Measurements from ENCODE around the gene WSCD1. TPM values are rescaled to one million over a fixed set of nuclear protein-coding genes. Genes with fewer than 3 reads are reported as not detected.
A peak's percentile ranks its signal among the peaks of the same experiment; 100 is the strongest.

WSCD1 gene
- total and polyA plus RNA-seq, 2 donors (not counting 3 experiments of a cell fraction or from before 2014, with no cell fraction given), result 21.5 to 49.4 TPM

DNA sequence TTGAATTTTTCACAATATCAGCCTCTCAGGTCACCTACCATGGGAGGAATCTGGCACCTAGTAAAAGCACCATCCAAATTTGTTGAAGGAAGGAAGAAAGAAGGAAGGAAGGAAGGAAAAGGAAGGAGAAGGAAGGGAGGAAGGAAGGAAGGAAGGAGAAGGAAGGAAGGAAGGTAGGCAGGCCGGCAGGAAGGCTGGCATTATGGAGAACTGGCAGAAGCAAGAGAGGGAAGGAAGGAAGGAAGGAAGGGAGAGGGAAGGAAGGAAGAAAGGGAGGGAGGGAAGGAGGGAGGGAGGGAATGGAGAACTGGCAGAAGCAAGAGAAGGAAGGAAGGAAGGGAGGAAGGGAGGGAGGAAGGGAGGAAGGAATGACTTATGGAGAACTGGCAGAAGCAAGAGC, 24.3 kb downstream of the WSCD1 start:
- no peak for TF ChIP-seq MYC (IDR thresholded peaks at IDR 0.05; ENCODE audit: low read depth, low read length)
- TF ChIP-seq EZH2 (IDR thresholded peaks at IDR 0.05; ENCODE audit: borderline replicate concordance, low read depth, low read length, severe bottlenecking), result no peak
- POLR2A ChIA-PET, result no interaction called here
- Histone ChIP-seq H3K27ac (ENCODE audit: insufficient read depth, low read depth, low read length) (no peak overlapping the region), H2AFZ (ENCODE audit: low read depth, low read length) (no peak overlapping the region), H3K9me1 (replicated peaks; ENCODE audit: control insufficient read depth, extremely low read depth, insufficient read depth, low read length) (no peaks in the 10 kb centered on the region), H3K36me3 (ENCODE audit: control insufficient read depth in 2 of 2, extremely low read depth in 1 of 2, insufficient read depth in 2 of 2, low read length in 2 of 2) (peaks cover 0 to 37% of the 10 kb centered on the region in 2 experiments), H3K27me3 (ENCODE audit: control insufficient read depth in 2 of 2, insufficient read depth in 2 of 2, low read length in 2 of 2) (no peaks in the 10 kb centered on the region), H3K9me3 (replicated peaks; ENCODE audit: control insufficient read depth, insufficient read depth, low read length) (no peaks in the 10 kb centered on the region), H4K20me1 (replicated peaks; ENCODE audit: control insufficient read depth, extremely low read depth, insufficient read depth, low read length) (no peaks in the 10 kb centered on the region), H3K4me1 (ENCODE audit: control insufficient read depth, extremely low read depth, insufficient read depth, low read length) (peaks cover 25% of the 10 kb centered on the region), H3K9ac (replicated peaks; ENCODE audit: extremely low read depth, insufficient read depth, low read length) (no peak overlapping the region), H3K4me2 (ENCODE audit: insufficient read depth, low read length) (no peak overlapping the region), H3K79me2 (ENCODE audit: control insufficient read depth, insufficient read depth, low read length) (no peaks in the 10 kb centered on the region), H3K4me3 (replicated peaks in 1 of 3; ENCODE audit: insufficient read depth in 1 of 3, low read depth in 1 of 3, low read length in 3 of 3) (no peak overlapping the region)
- intact Hi-C loops (cut with micrococcal nuclease), result no loop called here
- dilution Hi-C loops (cut with MboI; ENCODE audit: extremely low pct_ligation_motif_present, low sequenced_read_pairs), result no loop called here
- FAIRE-seq (peak; percentile 28), DNase-seq (ENCODE audit: low read depth, low spot score) (no peak)
- CTCF ChIA-PET, result interaction anchor here (1.3 kb wide), 1 partner anchor 25 kb away, joined by 3 read pairs; the partner anchor contains the start of gene WSCD1
- no TSS peak for BruUV-seq (replicated peaks)

GRCh38 chr17:6094926-6095325, 24.7 kb downstream of the WSCD1 start:
- no peak for TF ChIP-seq EZH2 (IDR thresholded peaks at IDR 0.05; ENCODE audit: borderline replicate concordance, low read depth, low read length, severe bottlenecking)
- no peak for TF ChIP-seq JUN (IDR thresholded peaks at IDR 0.05; ENCODE audit: borderline replicate concordance, insufficient read depth, insufficient read length, low read depth)
- TF ChIP-seq GATA2 (IDR thresholded peaks at IDR 0.05; ENCODE audit: insufficient read depth, insufficient read length, low read depth, low read length), result no peak
- TF ChIP-seq, protein P1, sequence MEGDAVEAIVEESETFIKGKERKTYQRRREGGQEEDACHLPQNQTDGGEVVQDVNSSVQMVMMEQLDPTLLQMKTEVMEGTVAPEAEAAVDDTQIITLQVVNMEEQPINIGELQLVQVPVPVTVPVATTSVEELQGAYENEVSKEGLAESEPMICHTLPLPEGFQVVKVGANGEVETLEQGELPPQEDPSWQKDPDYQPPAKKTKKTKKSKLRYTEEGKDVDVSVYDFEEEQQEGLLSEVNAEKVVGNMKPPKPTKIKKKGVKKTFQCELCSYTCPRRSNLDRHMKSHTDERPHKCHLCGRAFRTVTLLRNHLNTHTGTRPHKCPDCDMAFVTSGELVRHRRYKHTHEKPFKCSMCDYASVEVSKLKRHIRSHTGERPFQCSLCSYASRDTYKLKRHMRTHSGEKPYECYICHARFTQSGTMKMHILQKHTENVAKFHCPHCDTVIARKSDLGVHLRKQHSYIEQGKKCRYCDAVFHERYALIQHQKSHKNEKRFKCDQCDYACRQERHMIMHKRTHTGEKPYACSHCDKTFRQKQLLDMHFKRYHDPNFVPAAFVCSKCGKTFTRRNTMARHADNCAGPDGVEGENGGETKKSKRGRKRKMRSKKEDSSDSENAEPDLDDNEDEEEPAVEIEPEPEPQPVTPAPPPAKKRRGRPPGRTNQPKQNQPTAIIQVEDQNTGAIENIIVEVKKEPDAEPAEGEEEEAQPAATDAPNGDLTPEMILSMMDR (IDR thresholded peaks at IDR 0.05; ENCODE audit: extremely low read depth in 1 of 2, insufficient read depth in 1 of 2, low read depth in 1 of 2, low read length in 2 of 2), result no peak
- TF ChIP-seq MYC (IDR thresholded peaks at IDR 0.05; ENCODE audit: low read depth, low read length), result no peak
- no peak for TF ChIP-seq FOS (IDR thresholded peaks at IDR 0.05; ENCODE audit: borderline replicate concordance, insufficient read depth, low read length)
- TF ChIP-seq POLR2A (IDR thresholded peaks at IDR 0.05; ENCODE audit: low read depth, low read length), result no peak
- TF ChIP-seq POLR2AphosphoS5 (IDR thresholded peaks at IDR 0.05; ENCODE audit: insufficient read depth, low read depth, low read length), result no peak
- TF ChIP-seq MAX (IDR thresholded peaks at IDR 0.05; ENCODE audit: insufficient read depth, insufficient read length), result no peak
- no TSS peak for BruUV-seq (replicated peaks)
- Histone ChIP-seq H3K27ac (ENCODE audit: insufficient read depth, low read depth, low read length) (no peak overlapping the region), H3K79me2 (ENCODE audit: control insufficient read depth, insufficient read depth, low read length) (no peaks in the 10 kb centered on the region), H4K20me1 (replicated peaks; ENCODE audit: control insufficient read depth, extremely low read depth, insufficient read depth, low read length) (no peaks in the 10 kb centered on the region), H3K27me3 (ENCODE audit: control insufficient read depth in 2 of 2, insufficient read depth in 2 of 2, low read length in 2 of 2) (no peaks in the 10 kb centered on the region), H3K4me2 (ENCODE audit: insufficient read depth, low read length) (no peak overlapping the region), H2AFZ (ENCODE audit: low read depth, low read length) (no peak overlapping the region), H3K4me1 (ENCODE audit: control insufficient read depth, extremely low read depth, insufficient read depth, low read length) (peaks cover 25% of the 10 kb centered on the region), H3K9me3 (replicated peaks; ENCODE audit: control insufficient read depth, insufficient read depth, low read length) (no peaks in the 10 kb centered on the region), H3K9me1 (replicated peaks; ENCODE audit: control insufficient read depth, extremely low read depth, insufficient read depth, low read length) (no peaks in the 10 kb centered on the region), H3K9ac (replicated peaks; ENCODE audit: extremely low read depth, insufficient read depth, low read length) (no peak overlapping the region), H3K36me3 (ENCODE audit: control insufficient read depth in 2 of 2, extremely low read depth in 1 of 2, insufficient read depth in 2 of 2, low read length in 2 of 2) (peaks cover 0 to 37% of the 10 kb centered on the region in 2 experiments), H3K4me3 (replicated peaks in 1 of 3; ENCODE audit: insufficient read depth in 1 of 3, low read depth in 1 of 3, low read length in 3 of 3) (no peak overlapping the region)
- POLR2A ChIA-PET, result no interaction called here
- DNase-seq (ENCODE audit: low read depth, low spot score) (no peak), FAIRE-seq (no peak)
- CTCF ChIA-PET, result interaction anchor here (1.3 kb wide), 1 partner anchor 25 kb away, joined by 3 read pairs; the partner anchor contains the start of gene WSCD1
- dilution Hi-C loops (cut with MboI; ENCODE audit: extremely low pct_ligation_motif_present, low sequenced_read_pairs) (no loop called here), intact Hi-C loops (cut with micrococcal nuclease) (no loop called here)

Measured in endothelial cell of umbilical vein (primary cell).